Breast epithelium (tissue), 4 donors: ENCODE measurements around the gene KCNG2. TPM values are rescaled to one million over a fixed set of nuclear protein-coding genes. Genes with fewer than 3 reads are reported as not detected.
"Not testable (repeated sequence)": the region's sequence is repeated elsewhere in the genome, so short reads cannot be mapped to it uniquely, and the experiment has no call there.

Source experiments
- DNase-seq, 2 donors: peaks; one replicate each; pipeline ENCODE4 v3.0.0-alpha.2; 2019; ENCODE audit warnings: low spot score in 2 of 2
- H3K27ac ChIP-seq, 2 donors: fragments of 200-600 bp; sonication (generic) in 1 of 2; one replicate each; pipeline ENCODE4 v1.5.1; 2016 to 2019; ENCODE audit warnings: mild to moderate bottlenecking in 1 of 2
- H3K27me3 ChIP-seq, 2 donors: fragments of 200-600 bp; sonication (generic) in 1 of 2; one replicate each; pipeline versions ENCODE4 v1.5.1 to v1.6.0; 2017 to 2019; ENCODE audit warnings: control low read depth in 1 of 2, mild to moderate bottlenecking in 1 of 2
- H3K36me3 ChIP-seq: fragments of 200-600 bp; one replicate; pipeline ENCODE4 v1.5.1; 2019
- H3K4me1 ChIP-seq, 2 donors: fragments of 200-600 bp; sonication (generic); one replicate each; pipeline ENCODE4 v1.5.1; 2016 to 2019; ENCODE audit warnings: control low read depth in 1 of 2
- H3K4me3 ChIP-seq, 3 donors: fragments of 200-600 bp; sonication (generic); 1 replicate in 2 of 3; 2 replicates in 1 of 3; pipeline ENCODE4 v1.5.1; 2016 to 2019; ENCODE audit warnings: mild to moderate bottlenecking in 3 of 3, moderate library complexity in 2 of 3
- H3K9me3 ChIP-seq, 2 donors: fragments of 200-600 bp; sonication (generic) in 1 of 2; one replicate each; pipeline ENCODE4 v1.5.1; 2016 to 2019; ENCODE audit warnings: control low read depth in 1 of 2
- POLR2A ChIP-seq: fragments of 450-650 bp; IDR thresholded peaks from one replicate; pipeline ENCODE4 v1.6.1; 2016; ENCODE audit warnings: antibody characterized with exemption, mild to moderate bottlenecking, moderate library complexity
- POLR2AphosphoS5 ChIP-seq, 3 donors: sonication (generic); formaldehyde crosslinking; IDR thresholded peaks; one replicate each; pipeline ENCODE4 v1.6.1; 2017; ENCODE audit warnings: antibody characterized with exemption in 3 of 3
- intact Hi-C: fragments of 100-400 bp; cut with DNase I; formaldehyde crosslinking; loops from one replicate; pipeline ENCODE4 v1.15.1; 2023; ENCODE audit warnings: low total_unique reads
- total RNA-seq, 3 donors: library from RNA; depleted of rRNA; stranded (reverse); fragments of >200 nt; gene quantifications; one replicate each; pipeline ENCODE4 v1.1.0, GENCODE V29; 2016
- TF ChIP-seq, protein P1 (sequence below), 3 donors: fragments of 450-650 bp; IDR thresholded peaks; one replicate each; pipeline ENCODE4 v1.5.1; 2016 to 2017; ENCODE audit warnings: antibody characterized with exemption in 3 of 3, mild to moderate bottlenecking in 3 of 3, moderate library complexity in 3 of 3

The KCNG2 gene, protein sequence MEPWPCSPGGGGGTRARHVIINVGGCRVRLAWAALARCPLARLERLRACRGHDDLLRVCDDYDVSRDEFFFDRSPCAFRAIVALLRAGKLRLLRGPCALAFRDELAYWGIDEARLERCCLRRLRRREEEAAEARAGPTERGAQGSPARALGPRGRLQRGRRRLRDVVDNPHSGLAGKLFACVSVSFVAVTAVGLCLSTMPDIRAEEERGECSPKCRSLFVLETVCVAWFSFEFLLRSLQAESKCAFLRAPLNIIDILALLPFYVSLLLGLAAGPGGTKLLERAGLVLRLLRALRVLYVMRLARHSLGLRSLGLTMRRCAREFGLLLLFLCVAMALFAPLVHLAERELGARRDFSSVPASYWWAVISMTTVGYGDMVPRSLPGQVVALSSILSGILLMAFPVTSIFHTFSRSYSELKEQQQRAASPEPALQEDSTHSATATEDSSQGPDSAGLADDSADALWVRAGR
- 1 to 10 TPM in 1 of 3 donors, under 1 TPM in 2; 0.32 to 1.6 (median 0.66) TPM for total RNA-seq

DNA sequence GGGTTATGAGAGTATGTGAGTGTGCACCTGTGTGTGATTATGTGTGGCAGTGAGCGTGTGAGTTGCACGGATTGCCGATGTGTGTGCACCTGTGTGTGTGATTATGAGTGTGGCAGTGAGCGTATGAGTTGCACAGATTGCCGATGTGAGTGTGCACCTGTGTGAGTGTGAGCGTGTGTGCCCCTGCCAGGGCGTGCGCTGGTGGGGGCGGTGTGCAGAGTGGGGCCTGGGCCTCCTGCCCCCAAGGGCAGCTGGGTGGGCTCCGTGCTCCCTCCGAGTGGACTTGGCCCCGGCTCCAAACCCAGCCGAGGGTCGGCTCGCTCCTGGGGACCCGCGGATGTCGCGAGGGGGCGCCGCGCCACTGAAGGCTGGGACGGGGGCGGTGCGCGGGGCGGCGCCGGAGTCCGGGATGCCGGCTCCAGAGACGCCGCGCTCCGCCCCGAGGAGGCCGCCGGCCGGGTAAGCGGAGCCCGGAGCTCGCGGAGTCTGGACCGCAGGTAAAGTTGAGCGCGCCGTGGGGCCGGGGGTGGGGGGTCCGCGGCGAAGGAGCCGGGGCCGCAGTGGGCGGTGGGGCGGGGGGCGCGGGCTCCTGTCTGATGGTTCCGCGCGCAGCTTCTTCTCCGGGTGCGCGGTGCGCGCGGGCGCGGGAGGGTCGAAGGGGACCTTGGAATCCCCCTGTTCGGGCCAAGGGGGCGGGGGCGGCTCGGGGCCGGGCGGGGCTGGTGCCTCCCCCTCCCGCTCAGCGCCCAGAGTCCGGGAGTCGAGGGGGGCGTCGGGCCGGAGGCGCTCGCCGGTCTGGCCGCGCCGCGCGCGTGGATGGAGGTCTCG is at the start of gene KCNG2:
KCNG2 (plus strand) TSS at position 421 of the 828 bp plus-strand sequence. CDS start 65,730 bp downstream, outside the sequence.
- DNase-seq, result peak in 1 of 2 donors; percentile 44
- intact Hi-C loops, result no loop called here
- peak within 1 kb of the TSS; percentile 32 to 71 (median 43) for H3K4me3 ChIP-seq
- H3K36me3 ChIP-seq, result no peaks in the 10 kb centered on the region
- no peak within 1 kb of the TSS for H3K27ac ChIP-seq
- TF ChIP-seq POLR2AphosphoS5 (IDR thresholded peaks at IDR 0.05) (no peak), POLR2A (no peak)
- TF ChIP-seq, protein P1, sequence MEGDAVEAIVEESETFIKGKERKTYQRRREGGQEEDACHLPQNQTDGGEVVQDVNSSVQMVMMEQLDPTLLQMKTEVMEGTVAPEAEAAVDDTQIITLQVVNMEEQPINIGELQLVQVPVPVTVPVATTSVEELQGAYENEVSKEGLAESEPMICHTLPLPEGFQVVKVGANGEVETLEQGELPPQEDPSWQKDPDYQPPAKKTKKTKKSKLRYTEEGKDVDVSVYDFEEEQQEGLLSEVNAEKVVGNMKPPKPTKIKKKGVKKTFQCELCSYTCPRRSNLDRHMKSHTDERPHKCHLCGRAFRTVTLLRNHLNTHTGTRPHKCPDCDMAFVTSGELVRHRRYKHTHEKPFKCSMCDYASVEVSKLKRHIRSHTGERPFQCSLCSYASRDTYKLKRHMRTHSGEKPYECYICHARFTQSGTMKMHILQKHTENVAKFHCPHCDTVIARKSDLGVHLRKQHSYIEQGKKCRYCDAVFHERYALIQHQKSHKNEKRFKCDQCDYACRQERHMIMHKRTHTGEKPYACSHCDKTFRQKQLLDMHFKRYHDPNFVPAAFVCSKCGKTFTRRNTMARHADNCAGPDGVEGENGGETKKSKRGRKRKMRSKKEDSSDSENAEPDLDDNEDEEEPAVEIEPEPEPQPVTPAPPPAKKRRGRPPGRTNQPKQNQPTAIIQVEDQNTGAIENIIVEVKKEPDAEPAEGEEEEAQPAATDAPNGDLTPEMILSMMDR (IDR thresholded peaks at IDR 0.05), result no peak
- H3K27me3 ChIP-seq, result peaks cover 17 to 47% of the 10 kb centered on the region in 2 donors
- H3K4me1 ChIP-seq, result peaks cover 2 to 8% of the 10 kb centered on the region in 2 donors
- H3K9me3 ChIP-seq, result no peaks in the 10 kb centered on the region

DNA sequence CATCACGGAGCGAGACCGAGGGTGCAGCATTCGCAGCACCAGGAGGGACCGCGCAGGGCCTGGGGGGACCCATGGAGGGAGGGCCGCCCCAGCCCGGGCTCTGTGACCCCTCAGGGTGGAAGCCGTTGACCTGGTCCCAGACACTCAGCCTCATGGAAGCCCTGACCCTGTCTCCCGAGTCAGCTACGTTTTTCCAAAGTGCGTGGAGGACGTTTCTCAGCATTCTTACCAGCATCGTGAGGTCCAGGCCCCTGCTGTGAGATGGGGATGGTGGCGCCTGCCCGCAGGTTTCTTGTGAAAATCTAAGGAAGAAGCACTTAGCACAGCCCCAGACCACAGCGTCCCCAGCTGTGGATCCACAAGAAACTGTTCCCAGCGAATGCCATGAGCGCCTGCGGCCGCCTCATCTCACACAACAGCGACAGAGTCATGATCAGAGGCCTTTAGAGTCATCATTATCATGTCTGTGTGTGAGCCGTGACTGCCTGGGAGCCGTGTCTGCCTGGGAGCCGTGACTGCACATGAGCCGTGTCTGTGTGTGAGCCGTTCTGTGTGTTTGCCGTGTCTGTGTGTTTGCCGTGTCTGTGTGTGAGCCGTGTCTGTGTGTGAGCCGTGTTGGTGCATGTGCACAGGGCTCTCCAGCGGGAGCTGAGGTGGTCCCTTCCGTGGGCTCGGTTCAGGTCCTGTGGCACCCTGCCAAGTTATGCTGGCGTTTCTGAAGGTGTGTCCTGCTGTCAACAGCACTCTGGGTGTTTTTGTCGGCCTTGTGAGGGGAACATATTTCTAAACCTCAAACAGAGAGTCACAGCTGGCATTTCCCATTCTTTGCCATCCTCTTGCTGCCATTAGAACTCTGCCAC is 49.2 kb upstream of the KCNG2 start:
- no peaks in the 10 kb centered on the region for H3K4me1 ChIP-seq
- no peaks in the 10 kb centered on the region for H3K9me3 ChIP-seq
- H3K27me3 ChIP-seq, result no peaks in the 10 kb centered on the region
- no peak overlapping the region for H3K27ac ChIP-seq
- no peak overlapping the region for H3K4me3 ChIP-seq
- TF ChIP-seq POLR2AphosphoS5 (IDR thresholded peaks at IDR 0.05) (no peak), POLR2A (no peak)
- TF ChIP-seq, protein P1 (IDR thresholded peaks at IDR 0.05), result no peak
- DNase-seq, result no peak
- no peaks in the 10 kb centered on the region for H3K36me3 ChIP-seq
- intact Hi-C loops, result no loop called here

DNA sequence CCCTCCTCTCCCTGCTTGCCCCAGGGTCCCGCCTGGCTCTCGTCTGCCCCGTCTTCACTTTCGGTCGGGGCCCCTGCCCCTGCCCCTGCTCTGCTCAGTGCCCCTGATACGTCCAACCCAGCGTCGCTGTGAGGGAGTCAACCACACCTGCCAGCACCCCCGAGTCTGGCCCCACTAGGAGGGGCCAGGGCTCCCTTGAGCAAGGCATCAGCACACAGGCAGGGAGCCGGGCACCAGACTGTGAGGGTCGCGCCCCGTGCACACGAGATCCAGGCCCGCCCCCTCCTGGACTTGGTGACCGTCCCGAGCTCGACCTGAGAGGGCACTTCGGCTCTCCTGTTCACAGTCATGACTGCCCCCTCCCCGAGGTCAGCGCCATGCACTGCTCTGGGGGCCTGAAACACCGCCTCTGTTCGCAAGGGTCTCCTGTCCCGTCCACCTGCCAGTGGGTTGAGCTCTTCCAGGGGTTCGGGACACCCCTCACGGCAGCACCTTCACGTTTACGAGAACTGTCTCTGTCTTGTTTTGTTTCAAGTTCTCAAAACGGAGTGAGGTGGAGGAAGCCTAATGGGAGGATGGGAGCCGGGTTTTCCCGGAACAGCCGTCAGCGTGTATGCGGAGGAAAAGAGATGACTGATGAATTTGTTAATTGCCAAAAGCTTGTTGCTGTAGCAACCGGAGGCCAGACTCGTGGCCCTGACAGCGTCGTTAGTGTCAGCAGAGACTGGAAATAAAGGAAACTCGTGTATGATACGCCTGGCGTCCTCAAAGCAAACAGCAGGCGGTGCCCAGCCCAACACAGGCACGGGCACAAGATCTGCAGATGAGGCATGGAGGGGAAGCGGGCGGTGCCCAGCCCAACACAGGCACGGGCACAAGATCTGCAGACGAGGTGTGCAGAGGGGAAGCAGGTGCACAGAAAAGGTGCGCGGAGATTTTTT is 48.2 kb upstream of the KCNG2 start:
- no peak for DNase-seq
- no peaks in the 10 kb centered on the region for H3K36me3 ChIP-seq
- TF ChIP-seq, protein P1 (IDR thresholded peaks at IDR 0.05), result no peak
- no peak for TF ChIP-seq POLR2A
- no peak for TF ChIP-seq POLR2AphosphoS5 (IDR thresholded peaks at IDR 0.05)
- H3K27me3 ChIP-seq, result no peaks in the 10 kb centered on the region
- H3K9me3 ChIP-seq, result no peaks in the 10 kb centered on the region
- H3K4me1 ChIP-seq, result no peaks in the 10 kb centered on the region
- intact Hi-C loops, result no loop called here
- H3K4me3 ChIP-seq, result no peak overlapping the region
- H3K27ac ChIP-seq, result no peak overlapping the region

DNA sequence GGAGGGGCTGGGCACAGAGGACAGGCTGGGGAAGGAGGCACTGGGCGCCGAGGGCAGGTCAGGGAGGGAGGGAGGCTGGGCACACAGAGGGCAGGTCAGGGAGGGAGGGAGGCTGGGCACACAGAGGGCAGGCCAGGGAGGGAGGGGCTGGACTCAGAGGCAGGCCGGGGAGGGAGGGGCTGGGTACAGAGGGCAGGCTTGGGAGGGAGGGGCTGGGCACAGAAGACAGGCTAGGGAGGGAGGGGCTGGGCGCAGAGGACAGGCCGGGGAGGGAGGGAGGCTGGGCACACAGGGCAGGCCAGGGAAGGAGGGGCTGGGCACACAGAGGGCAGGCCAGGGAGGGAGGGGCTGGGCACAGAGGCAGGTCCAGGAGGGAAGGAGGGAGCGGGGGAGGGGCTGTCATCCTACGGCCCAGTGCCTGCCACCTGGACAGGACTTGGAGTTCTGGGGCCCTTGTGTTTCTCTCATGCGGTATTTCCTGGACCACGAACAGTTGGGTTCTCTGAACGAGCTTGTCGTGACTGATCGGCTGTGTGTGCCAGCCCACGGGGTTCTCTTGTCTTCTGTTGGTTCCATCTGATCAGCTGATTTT is 46.7 kb upstream of the KCNG2 start:
- TF ChIP-seq, protein P1 (IDR thresholded peaks at IDR 0.05), result no peak
- no peak for TF ChIP-seq POLR2A
- TF ChIP-seq POLR2AphosphoS5 (IDR thresholded peaks at IDR 0.05), result no peak
- no peaks in the 10 kb centered on the region for H3K36me3 ChIP-seq
- no peaks in the 10 kb centered on the region for H3K9me3 ChIP-seq
- peak in 1 of 2 donors; percentile 42 for DNase-seq
- intact Hi-C loops, result no loop called here
- H3K27ac ChIP-seq, result no peak overlapping the region
- no peaks in the 10 kb centered on the region for H3K4me1 ChIP-seq
- H3K4me3 ChIP-seq, result no peak overlapping the region
- no peaks in the 10 kb centered on the region for H3K27me3 ChIP-seq

DNA sequence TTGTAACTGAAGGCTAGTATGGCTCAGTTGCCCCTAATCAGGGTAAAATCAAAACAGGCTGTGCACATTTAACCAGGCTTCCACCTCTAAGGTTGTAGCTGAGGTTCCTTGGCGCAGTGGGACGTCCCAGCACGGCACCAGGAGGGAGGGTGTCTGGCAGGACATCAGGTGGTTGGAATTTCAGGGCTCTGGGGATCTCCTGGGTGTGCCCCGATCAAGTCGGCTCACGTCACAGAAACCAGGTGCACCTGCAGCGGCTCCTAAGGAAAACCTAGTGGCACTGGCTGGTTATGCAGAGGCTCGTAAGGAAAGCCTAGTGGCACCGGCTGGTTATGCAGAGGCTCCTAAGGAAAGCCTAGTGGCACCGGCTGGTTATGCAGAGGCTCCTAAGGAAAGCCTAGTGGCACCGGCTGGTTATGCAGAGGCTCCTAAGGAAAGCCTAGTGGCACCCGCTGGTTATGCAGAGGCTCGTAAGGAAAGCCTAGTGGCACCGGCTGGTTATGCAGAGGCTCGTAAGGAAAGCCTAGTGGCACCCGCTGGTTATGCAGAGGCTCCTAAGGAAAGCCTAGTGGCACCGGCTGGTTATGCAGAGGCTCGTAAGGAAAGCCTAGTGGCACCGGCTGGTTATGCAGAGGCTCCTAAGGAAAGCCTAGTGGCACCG is 45.7 kb upstream of the KCNG2 start:
- intact Hi-C loops, DNase-seq, H3K9me3 ChIP-seq, H3K27me3 ChIP-seq, H3K4me3 ChIP-seq, H3K4me1 ChIP-seq, H3K27ac ChIP-seq, H3K36me3 ChIP-seq: not testable (repeated sequence)

DNA sequence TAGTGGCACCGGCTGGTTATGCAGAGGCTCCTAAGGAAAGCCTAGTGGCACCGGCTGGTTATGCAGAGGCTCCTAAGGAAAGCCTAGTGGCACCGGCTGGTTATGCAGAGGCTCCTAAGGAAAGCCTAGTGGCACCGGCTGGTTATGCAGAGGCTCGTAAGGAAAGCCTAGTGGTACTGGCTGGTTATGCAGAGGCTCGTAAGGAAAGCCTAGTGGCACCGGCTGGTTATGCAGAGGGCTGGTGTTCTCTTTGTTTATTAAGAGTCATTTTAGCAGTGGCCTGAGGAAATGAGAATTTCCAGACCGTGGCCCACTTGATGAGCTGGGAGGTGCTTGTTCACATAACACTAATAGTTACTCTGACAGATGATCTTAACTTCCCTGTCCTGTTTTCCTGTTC is 44.8 kb upstream of the KCNG2 start:
- H3K4me1 ChIP-seq, H3K27ac ChIP-seq, H3K9me3 ChIP-seq, intact Hi-C loops, H3K27me3 ChIP-seq, H3K4me3 ChIP-seq, DNase-seq, H3K36me3 ChIP-seq: not testable (repeated sequence)
